GM10248 (cell line): ENCODE measurements around the gene SPAG9.

Source experiments
- CTCF ChIA-PET: fragments of 300-600 bp; sonication (Branson Sonifier 250); formaldehyde crosslinking; extraction: SDS; loops from one replicate; lab custom pipeline; 2021; ENCODE audit warnings: antibody characterized with exemption; lab: Yijun Ruan, JAX
- POLR2A ChIA-PET: fragments of 350-650 bp; sonication (Branson Sonifier 250); formaldehyde crosslinking; extraction: SDS; loops from one replicate; lab custom pipeline; 2020; ENCODE audit warnings: antibody characterized with exemption; lab: Yijun Ruan, JAX
- DNase-seq: peaks from one replicate; pipeline ENCODE4 v3.0.0; 2012; ENCODE audit errors: extremely low spot score
- TF ChIP-seq, protein P1 (sequence below): IDR thresholded peaks from 2 replicates; pipeline ENCODE4 v1.5.1; 2012; ENCODE audit warnings: mild to moderate bottlenecking, low read depth; ENCODE audit errors: extremely low read depth, missing control alignments, control extremely low read depth

The SPAG9 gene

GRCh38 chr17:50967795-50968194 lies 152.9 kb downstream of the SPAG9 start:
- ChIA-PET POLR2A (no interaction called here), CTCF (interaction anchor here (1.0 kb wide), 1 partner anchor 31 kb away, joined by 3 read pairs; no protein-coding TSS in a partner anchor)
- DNase-seq = no peak

DNA sequence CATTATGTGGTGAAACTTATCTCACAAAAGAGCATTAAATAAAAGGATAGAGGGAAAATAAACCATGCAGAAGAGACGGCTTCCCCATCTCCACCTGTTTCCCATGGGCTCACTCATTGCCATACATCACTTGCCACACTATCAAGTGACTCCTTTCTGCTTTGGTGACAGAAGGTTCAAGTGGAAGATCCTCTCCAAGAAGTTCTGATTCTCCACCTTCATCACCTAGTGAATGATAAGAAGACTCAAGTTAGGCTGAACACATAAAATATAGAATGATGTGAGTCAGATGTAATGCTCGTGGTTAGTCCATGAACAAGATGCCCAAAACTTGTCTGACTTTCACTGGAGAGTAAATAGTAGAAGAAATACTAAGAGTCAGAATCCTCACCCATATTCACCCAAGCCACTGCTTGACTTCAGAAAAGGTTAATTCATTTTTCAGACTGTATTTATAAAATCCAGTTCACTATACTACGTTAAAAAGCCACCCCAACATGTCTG lies 154.5 kb downstream of the SPAG9 start:
- TF ChIP-seq, protein P1, sequence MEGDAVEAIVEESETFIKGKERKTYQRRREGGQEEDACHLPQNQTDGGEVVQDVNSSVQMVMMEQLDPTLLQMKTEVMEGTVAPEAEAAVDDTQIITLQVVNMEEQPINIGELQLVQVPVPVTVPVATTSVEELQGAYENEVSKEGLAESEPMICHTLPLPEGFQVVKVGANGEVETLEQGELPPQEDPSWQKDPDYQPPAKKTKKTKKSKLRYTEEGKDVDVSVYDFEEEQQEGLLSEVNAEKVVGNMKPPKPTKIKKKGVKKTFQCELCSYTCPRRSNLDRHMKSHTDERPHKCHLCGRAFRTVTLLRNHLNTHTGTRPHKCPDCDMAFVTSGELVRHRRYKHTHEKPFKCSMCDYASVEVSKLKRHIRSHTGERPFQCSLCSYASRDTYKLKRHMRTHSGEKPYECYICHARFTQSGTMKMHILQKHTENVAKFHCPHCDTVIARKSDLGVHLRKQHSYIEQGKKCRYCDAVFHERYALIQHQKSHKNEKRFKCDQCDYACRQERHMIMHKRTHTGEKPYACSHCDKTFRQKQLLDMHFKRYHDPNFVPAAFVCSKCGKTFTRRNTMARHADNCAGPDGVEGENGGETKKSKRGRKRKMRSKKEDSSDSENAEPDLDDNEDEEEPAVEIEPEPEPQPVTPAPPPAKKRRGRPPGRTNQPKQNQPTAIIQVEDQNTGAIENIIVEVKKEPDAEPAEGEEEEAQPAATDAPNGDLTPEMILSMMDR = no peak
- CTCF ChIA-PET = interaction anchor here (1.0 to 4.9 kb wide), 5 partner anchors 10 to 114 kb away, joined by 3 to 19 read pairs (median 5); no protein-coding TSS in a partner anchor
- POLR2A ChIA-PET = no interaction called here
- DNase-seq = no peak

More at GRCh38 chr17:50967795-50968194, 152.9 kb downstream of the SPAG9 start:
- TF ChIP-seq, protein P1 = no peak

DNA sequence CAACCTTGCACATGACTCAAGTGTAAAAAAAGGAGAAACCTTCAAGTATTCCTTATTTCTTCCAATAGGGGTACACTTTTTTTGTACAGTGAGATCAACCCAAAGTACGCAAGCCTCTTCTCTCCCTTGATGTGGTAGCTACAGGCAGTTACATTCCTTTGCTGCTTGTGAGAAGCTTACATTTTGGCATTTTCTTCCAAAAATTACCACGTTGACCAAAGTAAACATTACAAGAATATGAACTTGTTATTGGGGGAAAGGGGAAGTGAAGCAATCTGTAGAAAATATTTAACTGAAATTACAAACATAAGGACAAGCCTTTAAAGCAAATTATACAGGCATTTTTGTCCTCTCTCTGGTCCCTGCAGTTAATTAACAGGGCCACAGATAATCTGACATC lies 157.5 kb downstream of the SPAG9 start:
- ChIA-PET CTCF (interaction anchor here (1.5 to 4.9 kb wide), 5 partner anchors 9 to 111 kb away, joined by 4 to 19 read pairs (median 6); no protein-coding TSS in a partner anchor), POLR2A (interaction anchor here (1.3 kb wide), 1 partner anchor 97 kb away, joined by 3 read pairs; the partner anchor contains the start of gene TOB1)
- no peak for DNase-seq
- TF ChIP-seq, protein P1 = no peak

GRCh38 chr17:50961282-50962220 lies 159.1 kb downstream of the SPAG9 start:
- POLR2A ChIA-PET = no interaction called here
- CTCF ChIA-PET = interaction anchor here (0.9 to 2.2 kb wide), 3 partner anchors 10 to 110 kb away, joined by 4 to 18 read pairs (median 5); no protein-coding TSS in a partner anchor
- TF ChIP-seq, protein P1 = no peak
- DNase-seq = no peak

DNA sequence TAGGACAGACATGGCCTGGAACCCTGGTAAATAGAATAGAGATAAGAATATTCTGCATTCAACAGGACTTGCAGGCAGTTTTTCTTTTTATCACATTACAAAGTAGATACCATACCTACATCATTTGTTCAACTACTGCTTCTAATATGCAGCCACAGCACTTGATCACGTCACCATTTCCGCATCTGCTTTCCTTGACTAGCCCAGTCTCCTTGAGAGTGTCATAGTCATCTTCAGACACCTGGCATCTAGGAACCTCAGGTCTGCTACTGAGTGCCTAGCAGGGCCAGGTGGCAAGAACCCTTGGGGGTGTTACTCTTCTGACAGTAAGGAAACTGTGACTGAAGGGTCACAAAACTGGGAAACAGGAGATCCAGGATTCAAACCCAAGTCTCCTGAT lies 161.3 kb downstream of the SPAG9 start:
- DNase-seq = no peak
- ChIA-PET CTCF (interaction anchor here (1.2 to 14.0 kb wide), 4 partner anchors 95 to 177 kb away, joined by 3 to 228 read pairs (median 12); no protein-coding TSS in a partner anchor), POLR2A (no interaction called here)
- TF ChIP-seq, protein P1 = no peak
